GM12878 (cell line): ENCODE data around the gene CPNE9. TPM values are rescaled to one million over a fixed set of nuclear protein-coding genes. Genes with fewer than 3 reads are reported as not detected.

ENCODE experiments used
- ATAC-seq: fragments of 200-7000 bp; cut with Tn5 transposase; 3 replicates; pipeline ENCODE4 v1.9.1; 2020; ENCODE audit warnings: mild to moderate bottlenecking, moderate library complexity
- BruUV-seq: library from RNA; stranded (reverse); fragments of 400-500 nt; replicated peaks from 2 replicates; lab custom pipeline; 2021; lab: Mats Ljungman, UMichigan
- CTCF ChIA-PET: fragments of 300-600 bp; sonication (Branson Sonifier 250); formaldehyde crosslinking; extraction: SDS; loops from one replicate; lab custom pipeline; 2021; ENCODE audit warnings: inconsistent platforms; lab: Yijun Ruan, JAX
- POLR2A ChIA-PET: fragments of 350-600 bp; formaldehyde crosslinking; extraction: SDS; loops from one replicate; lab custom pipeline; 2021; ENCODE audit warnings: inconsistent platforms; lab: Charles Lee
- RAD21 ChIA-PET: fragments of 300-600 bp; sonication (Branson Sonifier 250); formaldehyde crosslinking; loops from one replicate; lab custom pipeline; 2023; ENCODE audit warnings: antibody characterized with exemption; ENCODE audit not compliant: unreplicated experiment; lab: Charles Lee
- SMC1A ChIA-PET: fragments of 300-600 bp; sonication (Branson Sonifier 250); formaldehyde crosslinking; loops from one replicate; lab custom pipeline; 2023; ENCODE audit not compliant: unreplicated experiment, uncharacterized antibody; lab: Charles Lee
- DNase-seq: peaks from one replicate; pipeline ENCODE4 v3.0.0-alpha.2; 2011; ENCODE audit warnings: low read depth, low spot score
- FAIRE-seq: peaks from 3 replicates; lab custom pipeline; 2011; peaks lifted over from hg19 to GRCh38; lab: Jason Lieb, UNC
- H2AFZ ChIP-seq: 2 replicates; pipeline ENCODE4 v1.6.0; 2011; ENCODE audit warnings: low read depth, low read length, control low read depth; ENCODE audit not compliant: control insufficient read depth
- H3K27ac ChIP-seq: 2 replicates; pipeline ENCODE4 v1.5.1; 2011; ENCODE audit warnings: control low read depth; ENCODE audit not compliant: control insufficient read depth, insufficient read depth
- H3K27me3 ChIP-seq, 2 experiments: replicated peaks in 1 of 2; 2 replicates each; pipeline versions ENCODE4 v1.6.0 to v1.6.1; 2011; ENCODE audit warnings: low read length in 1 of 2; ENCODE audit not compliant: control insufficient read depth in 2 of 2, insufficient read depth in 2 of 2
- H3K36me3 ChIP-seq, 2 experiments: 2 replicates each; pipeline ENCODE4 v1.5.1; 2011; ENCODE audit warnings: low read length in 1 of 2; ENCODE audit not compliant: control insufficient read depth in 2 of 2, insufficient read depth in 2 of 2
- H3K4me1 ChIP-seq: 2 replicates; pipeline ENCODE4 v1.6.1; 2011; ENCODE audit warnings: mild to moderate bottlenecking, low read length, moderate library complexity, mixed read lengths; ENCODE audit not compliant: control insufficient read depth, insufficient read depth
- H3K4me2 ChIP-seq: 2 replicates; pipeline ENCODE4 v1.6.0; 2011; ENCODE audit warnings: control low read depth; ENCODE audit not compliant: control insufficient read depth, insufficient read depth
- H3K4me3 ChIP-seq: fragments of 200-600 bp; sonication (generic); 2 replicates; pipeline ENCODE4 v1.5.1; 2016
- H3K79me2 ChIP-seq: 2 replicates; pipeline ENCODE4 v1.6.0; 2011; ENCODE audit warnings: low read length; ENCODE audit not compliant: control insufficient read depth, insufficient read depth
- H3K9ac ChIP-seq: 2 replicates; pipeline ENCODE4 v1.8.0; 2011; ENCODE audit warnings: low read length, control low read depth, mixed read lengths; ENCODE audit not compliant: control insufficient read depth, insufficient read depth
- H3K9me3 ChIP-seq: replicated peaks from 3 replicates; pipeline ENCODE4 v1.5.1; 2011; ENCODE audit warnings: mild to moderate bottlenecking, low read length; ENCODE audit not compliant: control insufficient read depth, insufficient read depth
- H4K20me1 ChIP-seq: 2 replicates; pipeline ENCODE4 v1.6.0; 2011; ENCODE audit not compliant: control insufficient read depth, insufficient read depth
- ATF7 ChIP-seq: fragments of 450-650 bp; IDR thresholded peaks from 2 replicates; pipeline ENCODE4 v1.6.1; 2016; ENCODE audit warnings: low read depth, mild to moderate bottlenecking
- CEBPB ChIP-seq, 2 experiments: fragments of 150-350 bp in 1 of 2; IDR thresholded peaks; 2 replicates each; pipeline ENCODE4 v1.6.1; 2012 to 2014; ENCODE audit warnings: low read depth in 2 of 2, low read length in 2 of 2, borderline replicate concordance in 1 of 2, inconsistent platforms in 1 of 2
- MLLT1 ChIP-seq: fragments of 450-650 bp; IDR thresholded peaks from 2 replicates; pipeline ENCODE4 v1.6.1; 2016; ENCODE audit warnings: mild to moderate bottlenecking
- SMC3 ChIP-seq: IDR thresholded peaks from 2 replicates; pipeline ENCODE4 v1.6.1; 2011; ENCODE audit warnings: low read length, improper control_type of control experiment, borderline replicate concordance
- ZBTB40 ChIP-seq: fragments of 450-650 bp; IDR thresholded peaks from 2 replicates; pipeline ENCODE4 v1.6.1; 2016; ENCODE audit warnings: mild to moderate bottlenecking, moderate library complexity, borderline replicate concordance
- ZNF207 ChIP-seq: fragments of 450-650 bp; IDR thresholded peaks from 2 replicates; pipeline ENCODE4 v1.6.1; 2014; ENCODE audit warnings: antibody characterized with exemption, mild to moderate bottlenecking, borderline replicate concordance
- WGBS: methylation state at CpG from one replicate; pipeline ENCODE4 v1.1.6; 2016; ENCODE audit warnings: low lambda C conversion rate; ENCODE audit not compliant: insufficient replicate concordance, insufficient coverage; ENCODE audit errors: missing lambda C conversion rate; 5-methylcytosine and 5-hydroxymethylcytosine counted together
- in situ Hi-C: fragments of 300-500 bp; cut with MboI; formaldehyde crosslinking; loops from 9 replicates; pipeline ENCODE4 v1.14.3; 2018; ENCODE audit warnings: mixed read lengths
- intact Hi-C: fragments of 100-400 bp; cut with micrococcal nuclease; formaldehyde crosslinking; loops from one replicate; pipeline ENCODE4 v1.14.2; 2022; ENCODE audit not compliant: unreplicated experiment
- polyA plus RNA-seq, 11 experiments: library from polyadenylated mRNA; depleted of rRNA in 4 of 11; unstranded in 6 of 11; stranded (reverse) in 5 of 11; fragments of >200 nt; fragmentation: Nextera tagmentation in 4 of 11; fragmentation: Illumina TruSeq in 1 of 11; extraction: Ambion mirVana in 4 of 11; extraction: Trizol in 1 of 11; gene quantifications; 1 replicate in 1 of 11; 2 replicates in 10 of 11; pipeline versions ENCODE4 v1.2.1 to v1.2.3, GENCODE V29; 2011 to 2016; ENCODE audit warnings: inconsistent platforms in 2 of 11, missing spikeins in 2 of 11, low read depth in 1 of 11
- total RNA-seq, 4 experiments: library from RNA; depleted of rRNA in 3 of 4; stranded (reverse); fragments of >200 nt in 3 of 4; fragmentation: Illumina TruSeq in 1 of 4; extraction: Trizol in 1 of 4; gene quantifications; 2 replicates each; pipeline versions ENCODE4 v1.2.1 to v1.2.3, GENCODE V29; 2013 to 2021
- TF ChIP-seq, protein P1 (sequence below): IDR thresholded peaks from 2 replicates; pipeline ENCODE4 v1.6.1; 2012; ENCODE audit warnings: low read depth, low read length, improper control_type of control experiment
- TF ChIP-seq, protein P2 (sequence below): IDR thresholded peaks from 2 replicates; pipeline ENCODE4 v1.6.1; 2011; ENCODE audit warnings: low read depth, low read length, improper control_type of control experiment, borderline replicate concordance
- TF ChIP-seq, protein P3 (sequence below): IDR thresholded peaks from 2 replicates; pipeline ENCODE4 v1.6.1; 2012; ENCODE audit warnings: mild to moderate bottlenecking, low read depth, low read length

CPNE9 gene
- total and polyA plus RNA-seq, 10 of the 15 experiments (the other 5 are each of a cell fraction or from before 2014, with no cell fraction given) = 0.02 to 0.12 (median 0.05) TPM; not detected in 7

DNA sequence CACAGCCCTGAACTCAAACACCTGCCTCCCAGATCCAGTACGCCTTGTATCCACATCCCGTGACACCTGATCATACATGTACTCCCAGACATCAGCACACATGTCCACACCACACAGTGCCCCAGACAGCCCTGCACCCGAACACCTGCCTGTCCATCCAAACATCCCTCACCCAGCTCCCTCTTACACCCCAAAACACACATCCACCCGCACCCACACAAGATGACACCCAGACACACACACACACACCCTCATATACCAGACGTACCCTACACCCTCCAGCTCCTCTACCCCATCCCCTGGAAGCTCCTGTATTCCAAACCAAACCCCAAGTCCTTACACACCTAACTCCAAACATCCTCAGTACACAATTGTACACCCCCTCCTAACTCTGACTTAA lies 65.4 kb downstream of the CPNE9 start:
- no peak overlapping the region for H3K4me3 ChIP-seq
- no peak overlapping the region for H3K27ac ChIP-seq
- H3K79me2 ChIP-seq = no peaks in the 10 kb centered on the region
- no peak for ATAC-seq
- SMC1A ChIA-PET = interaction anchor here (1.0 kb wide), 1 partner anchor 16 kb away, joined by 3 read pairs; no protein-coding TSS in a partner anchor
- DNase-seq = no peak
- H3K9ac ChIP-seq = no peak overlapping the region
- H3K36me3 ChIP-seq = no peaks in the 10 kb centered on the region
- TF ChIP-seq MLLT1 = no peak
- TF ChIP-seq, protein P1, sequence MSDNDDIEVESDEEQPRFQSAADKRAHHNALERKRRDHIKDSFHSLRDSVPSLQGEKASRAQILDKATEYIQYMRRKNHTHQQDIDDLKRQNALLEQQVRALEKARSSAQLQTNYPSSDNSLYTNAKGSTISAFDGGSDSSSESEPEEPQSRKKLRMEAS = no peak
- TF ChIP-seq, protein P2, sequence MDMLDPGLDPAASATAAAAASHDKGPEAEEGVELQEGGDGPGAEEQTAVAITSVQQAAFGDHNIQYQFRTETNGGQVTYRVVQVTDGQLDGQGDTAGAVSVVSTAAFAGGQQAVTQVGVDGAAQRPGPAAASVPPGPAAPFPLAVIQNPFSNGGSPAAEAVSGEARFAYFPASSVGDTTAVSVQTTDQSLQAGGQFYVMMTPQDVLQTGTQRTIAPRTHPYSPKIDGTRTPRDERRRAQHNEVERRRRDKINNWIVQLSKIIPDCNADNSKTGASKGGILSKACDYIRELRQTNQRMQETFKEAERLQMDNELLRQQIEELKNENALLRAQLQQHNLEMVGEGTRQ = no peak
- TF ChIP-seq ZNF207 = no peak
- TF ChIP-seq, protein P3, sequence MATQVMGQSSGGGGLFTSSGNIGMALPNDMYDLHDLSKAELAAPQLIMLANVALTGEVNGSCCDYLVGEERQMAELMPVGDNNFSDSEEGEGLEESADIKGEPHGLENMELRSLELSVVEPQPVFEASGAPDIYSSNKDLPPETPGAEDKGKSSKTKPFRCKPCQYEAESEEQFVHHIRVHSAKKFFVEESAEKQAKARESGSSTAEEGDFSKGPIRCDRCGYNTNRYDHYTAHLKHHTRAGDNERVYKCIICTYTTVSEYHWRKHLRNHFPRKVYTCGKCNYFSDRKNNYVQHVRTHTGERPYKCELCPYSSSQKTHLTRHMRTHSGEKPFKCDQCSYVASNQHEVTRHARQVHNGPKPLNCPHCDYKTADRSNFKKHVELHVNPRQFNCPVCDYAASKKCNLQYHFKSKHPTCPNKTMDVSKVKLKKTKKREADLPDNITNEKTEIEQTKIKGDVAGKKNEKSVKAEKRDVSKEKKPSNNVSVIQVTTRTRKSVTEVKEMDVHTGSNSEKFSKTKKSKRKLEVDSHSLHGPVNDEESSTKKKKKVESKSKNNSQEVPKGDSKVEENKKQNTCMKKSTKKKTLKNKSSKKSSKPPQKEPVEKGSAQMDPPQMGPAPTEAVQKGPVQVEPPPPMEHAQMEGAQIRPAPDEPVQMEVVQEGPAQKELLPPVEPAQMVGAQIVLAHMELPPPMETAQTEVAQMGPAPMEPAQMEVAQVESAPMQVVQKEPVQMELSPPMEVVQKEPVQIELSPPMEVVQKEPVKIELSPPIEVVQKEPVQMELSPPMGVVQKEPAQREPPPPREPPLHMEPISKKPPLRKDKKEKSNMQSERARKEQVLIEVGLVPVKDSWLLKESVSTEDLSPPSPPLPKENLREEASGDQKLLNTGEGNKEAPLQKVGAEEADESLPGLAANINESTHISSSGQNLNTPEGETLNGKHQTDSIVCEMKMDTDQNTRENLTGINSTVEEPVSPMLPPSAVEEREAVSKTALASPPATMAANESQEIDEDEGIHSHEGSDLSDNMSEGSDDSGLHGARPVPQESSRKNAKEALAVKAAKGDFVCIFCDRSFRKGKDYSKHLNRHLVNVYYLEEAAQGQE = no peak
- no peak for TF ChIP-seq SMC3
- TF ChIP-seq ATF7 = no peak
- TF ChIP-seq CEBPB (IDR thresholded peaks at IDR 0.05; ENCODE audit: borderline replicate concordance in 1 of 2, low read depth in 2 of 2, low read length in 2 of 2) = no peak
- TF ChIP-seq ZBTB40 = no peak
- H2AFZ ChIP-seq = no peak overlapping the region
- in situ Hi-C loops = no loop called here
- H3K4me1 ChIP-seq = no peaks in the 10 kb centered on the region; the same call in 1 of the 2 replicates
- no peaks in the 10 kb centered on the region for H4K20me1 ChIP-seq
- H3K9me3 ChIP-seq = no peaks in the 10 kb centered on the region
- RAD21 ChIA-PET = interaction anchor here (1.0 kb wide), 1 partner anchor 12 kb away, joined by 3 read pairs; no protein-coding TSS in a partner anchor
- 92% methylated on average over 5 of the region's 5 CpGs for WGBS
- no peak for FAIRE-seq
- peaks cover 0 to 2% of the 10 kb centered on the region in 2 experiments; a peak in 3 of 4 replicates for H3K27me3 ChIP-seq
- CTCF ChIA-PET = no interaction called here
- peak overlapping the region; percentile 68; the same call in 1 of the 2 replicates for H3K4me2 ChIP-seq
- BruUV-seq = no TSS peak
- intact Hi-C loops = no loop called here
- POLR2A ChIA-PET = no interaction called here
